GM12872 (cell line): ENCODE data around the gene ELOF1.
A peak's percentile ranks its signal among the peaks of the same experiment; 100 is the strongest.

Experiments used
- TF ChIP-seq, protein P1 (sequence below): IDR thresholded peaks from 3 replicates; pipeline ENCODE4 v1.5.1; 2011; ENCODE audit warnings: low read depth, mild to moderate bottlenecking, low read length, moderate library complexity; ENCODE audit not compliant: insufficient read depth

Gene ELOF1

DNA sequence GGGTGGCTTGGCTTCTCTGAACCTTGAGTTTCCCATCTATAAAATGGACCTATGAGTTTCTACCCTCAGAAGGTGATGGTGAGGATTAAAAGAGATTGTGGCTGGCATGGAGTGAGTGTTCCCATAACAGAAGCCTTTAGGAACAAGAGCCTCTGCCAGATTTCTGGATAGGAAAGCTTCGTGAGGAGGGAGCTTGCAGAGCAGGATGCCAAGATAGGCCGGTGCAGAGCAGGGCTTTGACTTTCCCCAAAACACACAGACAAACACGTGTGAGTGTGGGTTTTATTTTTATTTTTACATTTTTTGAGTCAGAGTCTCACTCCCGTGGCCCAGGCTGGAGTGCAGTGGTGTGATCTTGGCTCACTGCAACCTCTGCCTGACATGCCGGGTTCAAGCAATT lies 24.1 kb downstream of the ELOF1 start:
- TF ChIP-seq, protein P1, sequence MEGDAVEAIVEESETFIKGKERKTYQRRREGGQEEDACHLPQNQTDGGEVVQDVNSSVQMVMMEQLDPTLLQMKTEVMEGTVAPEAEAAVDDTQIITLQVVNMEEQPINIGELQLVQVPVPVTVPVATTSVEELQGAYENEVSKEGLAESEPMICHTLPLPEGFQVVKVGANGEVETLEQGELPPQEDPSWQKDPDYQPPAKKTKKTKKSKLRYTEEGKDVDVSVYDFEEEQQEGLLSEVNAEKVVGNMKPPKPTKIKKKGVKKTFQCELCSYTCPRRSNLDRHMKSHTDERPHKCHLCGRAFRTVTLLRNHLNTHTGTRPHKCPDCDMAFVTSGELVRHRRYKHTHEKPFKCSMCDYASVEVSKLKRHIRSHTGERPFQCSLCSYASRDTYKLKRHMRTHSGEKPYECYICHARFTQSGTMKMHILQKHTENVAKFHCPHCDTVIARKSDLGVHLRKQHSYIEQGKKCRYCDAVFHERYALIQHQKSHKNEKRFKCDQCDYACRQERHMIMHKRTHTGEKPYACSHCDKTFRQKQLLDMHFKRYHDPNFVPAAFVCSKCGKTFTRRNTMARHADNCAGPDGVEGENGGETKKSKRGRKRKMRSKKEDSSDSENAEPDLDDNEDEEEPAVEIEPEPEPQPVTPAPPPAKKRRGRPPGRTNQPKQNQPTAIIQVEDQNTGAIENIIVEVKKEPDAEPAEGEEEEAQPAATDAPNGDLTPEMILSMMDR, result no peak

DNA sequence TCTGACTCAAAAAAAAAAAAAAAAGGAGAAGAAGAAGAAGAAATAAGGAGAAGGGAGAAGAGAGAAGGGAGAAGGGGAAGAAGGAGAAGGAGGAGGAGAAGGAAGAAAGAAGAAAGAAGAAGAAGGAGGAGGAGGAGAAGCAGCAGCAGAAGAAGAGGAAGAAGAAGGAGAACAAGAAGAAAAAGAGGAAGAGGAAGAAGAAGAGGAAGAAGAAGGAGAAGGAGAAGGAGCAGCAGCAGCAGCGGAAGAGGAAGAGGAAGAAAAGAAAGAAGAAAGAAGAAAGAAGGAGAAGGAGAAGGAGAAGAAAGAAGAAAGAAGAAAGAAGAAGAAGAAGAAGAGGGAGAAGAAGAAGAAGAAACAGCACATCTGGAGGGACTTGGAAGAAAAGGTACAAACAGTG lies 24.5 kb downstream of the ELOF1 start:
- TF ChIP-seq, protein P1, result no peak

DNA sequence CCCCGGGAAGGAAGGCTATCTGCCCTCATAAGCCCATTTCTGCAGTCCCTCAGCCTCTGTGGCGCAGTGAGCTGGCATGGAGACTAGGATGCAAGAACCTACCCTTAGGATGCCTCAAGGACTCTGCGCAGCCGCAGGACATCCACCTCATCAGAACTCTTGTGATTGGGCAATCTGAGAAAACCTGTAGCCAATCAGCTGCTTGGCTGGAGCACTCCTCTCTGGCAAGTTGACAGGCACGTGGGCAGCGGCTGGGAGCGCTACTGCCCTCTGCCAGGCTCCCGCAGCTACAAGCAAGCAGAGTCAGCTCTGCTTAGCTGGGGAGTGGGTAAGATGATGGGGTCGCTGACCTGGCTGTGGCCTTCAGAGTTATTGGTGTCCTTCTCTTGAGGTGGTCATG lies 28.6 kb downstream of the ELOF1 start:
- TF ChIP-seq, protein P1, result peak; percentile 18; the same call in 1 of the 3 replicates

DNA sequence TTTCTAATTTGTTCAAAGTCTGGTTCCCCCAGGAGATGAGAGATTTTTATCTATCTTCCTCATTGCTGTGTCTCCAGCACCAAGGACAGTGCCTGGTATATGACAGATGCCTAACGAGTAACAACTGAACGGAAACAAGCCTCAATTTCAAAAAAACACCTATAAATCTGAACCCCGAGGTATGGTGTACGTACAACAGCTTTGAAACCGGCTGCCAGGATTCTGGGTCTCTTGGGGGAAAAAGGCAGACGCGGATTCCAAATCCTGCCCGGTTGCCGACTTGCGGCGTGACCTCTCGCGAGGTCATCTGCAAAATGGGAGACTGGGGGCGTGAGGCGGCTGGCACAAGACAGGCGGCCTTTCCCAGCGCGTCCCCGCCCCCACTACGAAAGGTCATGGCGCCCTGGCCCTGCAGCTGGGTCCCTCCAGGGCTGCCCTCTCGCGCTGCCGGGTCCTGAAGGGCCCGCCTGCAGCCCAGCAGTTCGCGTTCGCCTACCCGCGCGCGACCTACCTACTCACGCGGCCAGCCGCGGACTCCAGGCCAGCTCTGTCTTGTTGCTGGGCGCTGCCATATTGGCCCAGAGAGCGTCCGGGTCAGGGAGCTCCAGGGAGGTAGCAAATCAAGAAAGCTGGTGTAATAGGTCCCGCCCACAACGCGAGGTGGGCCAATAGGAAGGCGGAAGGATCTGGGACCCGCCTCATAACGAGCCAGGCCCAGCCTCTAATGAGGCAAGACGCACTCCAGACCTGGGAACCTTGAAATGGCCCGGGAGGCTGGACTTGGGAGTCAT lies 30.3 kb downstream of the ELOF1 start, which contains the start of gene ECSIT:
Gene ECSIT (minus strand): TSS at position 584 of the 791 bp plus-strand sequence. CDS start 9,964 bp downstream, outside the sequence.
- TF ChIP-seq, protein P1, result no peak

DNA sequence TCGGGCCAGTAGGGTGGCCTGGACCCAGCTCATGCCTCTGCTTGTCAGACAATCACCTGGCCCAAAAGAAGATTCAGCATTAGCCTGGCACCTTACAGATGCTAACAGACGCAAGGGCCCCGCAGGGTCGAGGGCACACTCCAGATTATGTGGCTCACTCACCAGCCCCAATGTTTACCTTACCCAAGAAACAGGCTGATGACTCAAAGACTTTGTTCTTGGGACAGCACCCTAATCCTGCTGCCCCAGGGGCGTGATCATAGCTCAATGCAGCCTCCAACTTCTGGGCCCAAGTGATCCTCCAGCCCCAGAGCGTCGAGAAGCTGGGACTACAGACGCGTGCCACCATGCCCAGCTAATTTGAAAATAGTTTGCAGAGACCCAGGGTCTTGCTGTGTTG lies 39.9 kb downstream of the ELOF1 start:
- TF ChIP-seq, protein P1, result no peak

DNA sequence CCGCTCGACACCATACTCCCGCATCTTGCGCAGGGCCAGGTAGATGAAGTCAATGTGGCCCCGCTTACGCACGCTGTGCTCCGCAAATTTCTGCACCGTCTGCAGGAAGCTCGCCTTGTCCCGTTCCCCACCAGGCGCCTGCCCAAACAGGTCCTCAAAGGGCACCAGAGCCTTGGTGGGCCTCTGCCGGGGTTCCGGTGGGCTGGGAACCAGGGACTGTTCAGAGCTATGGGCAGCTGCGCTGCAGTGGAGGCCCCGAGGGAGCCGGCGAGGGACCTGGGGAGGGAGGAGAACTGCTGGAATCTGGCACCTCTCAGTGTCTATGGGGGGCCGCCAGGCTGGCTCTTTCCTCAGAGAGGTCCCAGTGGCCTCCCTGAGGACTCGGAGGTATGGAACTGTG lies 45.1 kb downstream of the ELOF1 start:
- TF ChIP-seq, protein P1, result no peak

DNA sequence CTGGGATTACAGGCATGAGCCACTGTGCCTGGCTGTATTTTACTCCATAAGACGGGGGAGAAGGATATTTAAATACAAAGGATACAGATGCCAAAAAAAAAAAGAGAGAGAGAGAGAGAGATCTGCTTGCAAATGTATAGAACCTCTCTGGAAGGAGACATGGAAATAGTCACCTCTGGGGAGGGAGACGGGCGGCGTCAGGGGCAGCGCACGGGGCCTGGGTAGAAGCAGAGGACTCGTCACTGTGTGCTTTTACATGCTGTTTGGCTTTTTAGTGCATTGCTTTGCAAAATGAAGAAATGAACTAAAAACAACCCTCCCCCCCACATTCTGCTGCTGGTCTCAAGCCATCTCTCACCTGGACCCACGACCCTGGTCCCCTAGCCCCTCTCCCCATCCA lies 48.6 kb downstream of the ELOF1 start:
- TF ChIP-seq, protein P1, result no peak
